GM19438 (cell line): ENCODE measurements around the gene TMEM11.
"Not testable (repeated sequence)": the region's sequence is repeated elsewhere in the genome, so short reads cannot be mapped to it uniquely, and the experiment has no call there.

ENCODE experiments used
- ATAC-seq: cut with Tn5 transposase; IDR thresholded peaks from one replicate; pipeline ENCODE4 v1.9.1; 2021; ENCODE audit warnings: low read depth; ENCODE audit not compliant: unreplicated experiment

TMEM11 gene

DNA sequence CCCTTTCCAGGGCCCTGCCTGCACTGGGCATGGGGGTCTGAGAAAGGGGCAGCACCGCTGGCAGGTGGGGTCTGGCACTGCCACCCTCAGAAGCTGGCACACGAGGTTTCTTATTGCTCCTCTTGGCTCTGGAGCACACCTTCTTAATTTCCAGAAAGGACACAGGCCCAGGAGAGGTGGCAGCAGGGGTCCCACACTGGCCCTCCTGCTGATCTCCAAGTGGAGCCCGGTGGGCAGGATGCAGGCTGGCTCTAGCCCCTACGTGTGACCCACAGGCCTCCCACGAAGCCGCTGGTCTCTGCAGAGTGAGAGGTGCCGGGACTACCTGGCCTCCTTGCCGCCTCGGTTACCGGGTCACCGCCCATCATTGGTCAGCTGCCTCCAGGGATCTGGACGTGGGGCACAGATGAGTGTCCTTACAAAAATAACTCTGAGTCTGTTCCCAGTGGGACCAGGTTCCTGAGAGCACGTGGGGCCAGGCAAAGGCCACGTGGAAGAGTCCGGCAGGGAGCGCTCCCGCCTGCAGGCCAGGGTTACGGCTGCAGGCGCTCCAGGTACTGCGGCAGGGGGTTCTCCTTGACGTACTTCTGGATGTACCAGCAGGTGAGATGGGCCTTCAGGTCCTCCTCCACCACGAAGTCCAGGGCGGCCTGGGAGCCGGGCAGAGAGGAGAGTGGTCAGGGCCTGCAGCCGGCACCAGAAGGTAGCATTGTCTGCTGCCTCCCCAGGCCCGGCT, 29.0 kb upstream of the TMEM11 start:
- ATAC-seq: no peak

GRCh38 chr17:21242026-21242697, 28.2 kb upstream of the TMEM11 start:
- no peak for ATAC-seq

- ATAC-seq: no peak
Observed at GRCh38 chr17:21241564-21241963, 27.6 kb upstream of the TMEM11 start.

- no peak for ATAC-seq
Observed at GRCh38 chr17:21240369-21241055, 26.6 kb upstream of the TMEM11 start.

DNA sequence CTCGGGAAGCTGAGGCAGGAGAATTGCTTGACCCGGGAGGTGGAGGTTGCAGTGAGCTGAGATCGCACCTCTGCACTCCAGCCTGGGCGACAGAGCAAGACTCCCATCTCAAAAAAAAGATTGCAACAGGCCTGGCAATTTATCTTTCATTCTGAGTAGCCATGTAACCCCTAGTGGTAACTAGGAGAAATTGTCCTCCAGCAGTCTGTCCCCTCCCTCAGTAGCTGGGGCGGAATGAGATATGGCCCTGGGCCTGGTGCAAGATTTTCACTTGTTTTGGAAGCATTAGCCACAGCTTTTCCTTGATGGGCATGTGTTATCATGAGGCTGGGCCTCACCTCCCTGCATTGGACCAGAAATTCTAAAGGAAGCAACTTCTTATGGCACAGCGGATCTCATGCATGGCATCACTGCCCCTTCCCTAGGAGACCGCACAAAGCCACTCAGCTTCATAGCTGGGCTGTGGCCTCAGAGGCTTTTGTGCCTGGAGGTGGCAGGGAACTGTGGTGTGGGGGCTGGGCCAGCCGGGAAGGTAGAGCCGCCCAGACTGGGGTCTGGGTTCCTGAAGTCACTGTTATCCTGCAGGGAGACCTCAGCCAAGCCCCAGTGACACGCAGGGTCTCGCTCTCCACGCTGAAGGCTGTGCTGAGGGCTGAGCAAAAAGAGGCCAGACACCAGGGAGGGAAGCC, 25.9 kb upstream of the TMEM11 start:
- no peak for ATAC-seq

- no peak for ATAC-seq
Observed at GRCh38 chr17:21235921-21236320, 22.0 kb upstream of the TMEM11 start.

- no peak for ATAC-seq
Observed at GRCh38 chr17:21233581-21234347, 19.8 kb upstream of the TMEM11 start.

DNA sequence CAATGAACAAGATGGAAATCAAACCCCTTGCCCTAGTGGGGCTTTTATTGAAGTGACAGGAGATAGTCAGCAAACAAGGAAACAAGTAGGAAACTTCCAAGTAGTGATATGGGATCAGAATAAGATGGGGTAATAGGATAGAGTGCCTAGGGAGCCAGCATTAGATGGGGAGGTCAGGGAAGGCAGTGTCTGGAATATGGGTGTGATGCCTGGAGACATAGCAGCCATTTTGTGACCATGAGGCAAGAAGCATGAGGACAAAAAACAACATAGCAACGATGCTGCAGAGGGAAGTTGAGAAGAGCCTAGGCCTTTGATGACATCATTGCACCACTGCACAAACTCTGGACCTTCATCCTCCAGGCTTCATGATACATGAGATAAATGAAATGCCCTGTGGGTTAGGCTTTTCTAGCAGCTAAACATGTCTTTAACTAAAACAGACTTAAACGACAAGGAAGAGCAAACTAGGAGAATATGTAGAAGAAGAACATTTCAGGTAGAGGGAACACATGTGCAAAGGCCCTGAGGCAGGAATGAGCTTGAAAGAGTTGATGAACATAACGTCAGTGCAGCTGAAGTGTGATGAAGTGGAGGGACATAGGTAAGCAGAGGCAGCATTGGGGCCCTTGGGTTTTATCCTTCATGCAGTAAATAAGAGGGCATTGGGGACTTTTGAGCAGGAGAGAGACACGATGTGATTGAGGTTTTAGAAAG, 18.2 kb upstream of the TMEM11 start:
- ATAC-seq: no peak

DNA sequence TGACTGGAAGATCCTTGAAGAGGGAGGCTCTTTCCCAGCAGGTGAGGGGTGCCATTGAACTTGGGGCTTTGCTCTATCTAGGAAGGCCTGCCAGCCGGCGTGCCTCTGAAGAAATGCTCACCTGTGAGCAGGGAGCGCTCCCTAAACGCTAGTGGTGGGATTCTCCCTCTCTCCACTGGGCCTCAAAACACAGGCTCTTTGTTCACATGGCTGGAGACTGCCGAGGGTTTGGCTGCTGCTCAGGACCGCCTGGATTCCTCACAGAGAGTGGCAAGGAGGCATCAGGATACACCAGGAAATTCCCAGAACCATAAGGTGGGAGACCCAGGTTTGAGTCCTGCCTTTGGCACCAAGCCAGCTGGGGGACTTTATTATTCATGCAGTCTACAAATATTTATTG, 17.6 kb upstream of the TMEM11 start:
- no peak for ATAC-seq

- no peak for ATAC-seq
Observed at GRCh38 chr17:21228845-21229244, 14.9 kb upstream of the TMEM11 start.

GRCh38 chr17:21228111-21228510, 14.2 kb upstream of the TMEM11 start:
- no peak for ATAC-seq

GRCh38 chr17:21227277-21227676, 13.3 kb upstream of the TMEM11 start:
- not testable (repeated sequence) for ATAC-seq

GRCh38 chr17:21223086-21223485, 9.1 kb upstream of the TMEM11 start:
- ATAC-seq: no peak

DNA sequence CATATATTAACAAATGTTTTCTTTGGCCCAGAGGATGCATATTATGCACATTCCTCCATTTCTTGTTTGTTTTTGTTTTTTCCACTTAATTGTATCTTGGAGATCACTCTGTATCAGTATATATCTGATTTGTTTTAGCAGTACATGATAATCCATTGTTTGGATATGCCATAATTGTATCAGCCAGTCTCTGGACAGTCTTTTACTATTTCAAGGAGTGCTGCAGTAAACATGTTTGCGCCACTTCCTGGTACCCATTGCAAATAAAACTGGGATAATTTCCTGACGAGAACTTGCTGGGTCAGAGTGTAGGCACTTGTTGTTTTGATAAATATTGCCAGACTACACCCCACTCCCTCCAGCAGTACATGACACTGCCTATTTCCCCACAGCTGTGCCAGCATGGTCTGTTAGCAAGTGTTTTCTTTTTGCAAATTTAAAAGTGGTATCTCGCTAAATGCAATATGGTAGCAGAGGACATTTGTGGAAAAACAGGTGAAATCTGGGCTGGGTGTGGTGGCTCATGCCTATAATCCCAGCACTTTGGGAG, 4.9 kb upstream of the TMEM11 start:
- no peak for ATAC-seq

DNA sequence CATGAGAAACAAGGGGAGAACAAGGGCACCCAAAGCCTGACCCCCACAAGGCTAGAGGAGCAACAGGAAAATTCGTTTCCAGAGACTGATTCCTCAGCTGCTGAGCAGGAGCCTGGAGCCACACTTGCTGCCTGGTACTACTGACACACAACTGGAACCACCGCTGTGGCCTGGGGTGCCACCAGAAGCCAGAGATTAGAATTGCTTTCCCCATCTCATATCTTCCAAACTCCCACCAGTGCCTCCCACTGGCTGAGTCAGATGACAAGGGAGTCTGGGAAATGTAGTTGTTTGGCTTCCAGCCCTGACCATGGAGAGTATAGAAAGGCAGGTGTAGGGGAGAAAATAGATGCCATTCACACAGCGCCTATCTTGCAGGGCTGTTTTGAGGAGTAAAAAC, 4.1 kb upstream of the TMEM11 start:
- no peak for ATAC-seq

DNA sequence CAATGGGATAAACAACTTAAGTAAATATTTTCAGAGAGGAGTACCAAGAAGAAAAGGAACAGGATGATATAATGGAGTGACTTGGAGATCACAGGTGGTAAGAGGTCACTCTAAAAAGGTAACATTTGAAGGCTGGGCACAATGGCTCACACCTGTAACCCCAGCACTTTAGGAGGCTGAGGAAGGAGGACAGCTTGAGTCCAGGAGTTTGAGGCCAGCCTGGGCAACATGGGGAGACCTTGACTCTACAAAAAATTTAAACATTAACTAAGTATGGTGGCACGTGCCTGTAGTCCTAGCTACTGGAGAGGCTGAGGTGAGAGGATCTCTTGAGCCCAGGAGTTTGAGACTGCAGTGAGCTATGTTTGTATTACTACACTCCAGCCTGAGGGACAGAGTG, 3.4 kb upstream of the TMEM11 start:
- no peak for ATAC-seq

GRCh38 chr17:21215935-21216334, 2.0 kb upstream of the TMEM11 start:
- no peak for ATAC-seq

DNA sequence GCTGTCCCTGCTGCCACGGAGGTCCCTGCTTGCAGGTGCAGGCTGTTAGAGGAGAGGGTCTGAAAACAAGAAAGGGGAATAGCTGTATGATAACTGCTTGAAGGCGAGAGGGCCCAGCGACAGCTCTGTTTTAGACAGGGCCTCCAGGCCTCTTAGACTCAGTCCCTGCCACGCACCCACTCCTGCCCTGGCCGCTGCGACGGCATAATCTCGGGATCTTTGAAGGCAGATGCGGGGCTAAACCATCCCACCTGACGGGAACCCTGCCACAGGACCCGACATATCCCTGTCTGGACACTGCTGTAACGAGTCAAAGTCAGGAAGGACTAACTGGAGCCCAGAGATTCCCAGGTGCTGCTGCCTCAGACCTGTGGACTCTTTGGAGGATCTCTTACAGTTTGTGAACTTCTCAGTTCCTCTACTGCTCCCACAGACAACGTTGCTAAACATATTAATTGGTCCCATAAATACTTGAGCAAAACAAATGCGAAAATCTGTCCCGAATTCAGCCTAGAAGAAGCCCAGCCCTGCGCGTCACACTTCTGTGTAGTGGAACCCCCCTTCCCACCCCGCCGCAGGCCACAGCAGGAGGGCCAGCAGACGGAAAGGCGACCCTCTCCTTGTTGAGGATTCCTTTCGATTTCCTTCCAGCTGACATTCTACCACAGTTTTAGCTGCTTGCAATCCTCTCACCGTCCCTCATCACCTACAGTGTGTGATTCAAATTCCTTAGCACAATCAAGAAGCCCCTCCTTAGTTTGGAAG, 998 bp upstream of the TMEM11 start:
- ATAC-seq: peak; percentile 21

DNA sequence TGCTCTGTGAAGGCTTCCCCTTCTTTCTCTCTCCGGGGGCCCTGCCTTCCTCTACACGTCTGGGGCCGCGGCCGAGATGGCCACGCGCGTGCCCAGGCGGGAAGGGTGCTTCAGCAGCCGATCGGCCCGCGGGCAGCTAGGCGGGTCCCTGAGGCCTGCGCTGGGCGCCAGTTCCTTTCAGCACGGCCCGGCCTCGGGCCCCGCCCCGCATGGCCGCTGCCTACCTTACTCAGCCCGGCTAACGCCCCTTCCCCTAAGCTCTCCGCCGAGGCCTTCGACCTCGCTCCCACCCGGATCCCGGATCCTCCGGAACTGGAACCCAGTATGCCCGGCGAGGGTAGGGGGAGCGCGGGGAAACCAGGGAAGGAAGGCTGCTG, 335 bp downstream of the TMEM11 start:
- ATAC-seq: peak; percentile 8
